T-helper 2 cell treated with Interferon-gamma antibody and Interleukin-4, amounts not matched to agents 5 μg/mL and 100 μg/mL, for 36 hours (primary cell): Measurements from ENCODE around the gene UBIAD1.

Experiments used
- DNase-seq: peaks from one replicate; pipeline ENCODE4 v3.0.0; 2021; ENCODE audit warnings: low spot score
- H3K27ac Mint-ChIP-seq: one replicate; pipeline ENCODE4 v1.8.0; 2021; ENCODE audit warnings: mild to moderate bottlenecking, mixed read lengths
- H3K27me3 Mint-ChIP-seq: one replicate; pipeline ENCODE4 v1.8.0; 2021; ENCODE audit warnings: low read depth, mixed read lengths
- H3K36me3 Mint-ChIP-seq: one replicate; pipeline ENCODE4 v1.8.0; 2021; ENCODE audit warnings: low read depth, mixed read lengths
- H3K4me1 Mint-ChIP-seq: one replicate; pipeline ENCODE4 v1.8.0; 2021; ENCODE audit warnings: low read depth, mixed read lengths
- H3K4me3 Mint-ChIP-seq: one replicate; pipeline ENCODE4 v1.8.0; 2022; ENCODE audit warnings: mild to moderate bottlenecking, moderate library complexity, mixed read lengths
- H3K9me3 Mint-ChIP-seq: one replicate; pipeline ENCODE4 v1.8.0; 2021; ENCODE audit warnings: mixed read lengths

The UBIAD1 gene

DNA sequence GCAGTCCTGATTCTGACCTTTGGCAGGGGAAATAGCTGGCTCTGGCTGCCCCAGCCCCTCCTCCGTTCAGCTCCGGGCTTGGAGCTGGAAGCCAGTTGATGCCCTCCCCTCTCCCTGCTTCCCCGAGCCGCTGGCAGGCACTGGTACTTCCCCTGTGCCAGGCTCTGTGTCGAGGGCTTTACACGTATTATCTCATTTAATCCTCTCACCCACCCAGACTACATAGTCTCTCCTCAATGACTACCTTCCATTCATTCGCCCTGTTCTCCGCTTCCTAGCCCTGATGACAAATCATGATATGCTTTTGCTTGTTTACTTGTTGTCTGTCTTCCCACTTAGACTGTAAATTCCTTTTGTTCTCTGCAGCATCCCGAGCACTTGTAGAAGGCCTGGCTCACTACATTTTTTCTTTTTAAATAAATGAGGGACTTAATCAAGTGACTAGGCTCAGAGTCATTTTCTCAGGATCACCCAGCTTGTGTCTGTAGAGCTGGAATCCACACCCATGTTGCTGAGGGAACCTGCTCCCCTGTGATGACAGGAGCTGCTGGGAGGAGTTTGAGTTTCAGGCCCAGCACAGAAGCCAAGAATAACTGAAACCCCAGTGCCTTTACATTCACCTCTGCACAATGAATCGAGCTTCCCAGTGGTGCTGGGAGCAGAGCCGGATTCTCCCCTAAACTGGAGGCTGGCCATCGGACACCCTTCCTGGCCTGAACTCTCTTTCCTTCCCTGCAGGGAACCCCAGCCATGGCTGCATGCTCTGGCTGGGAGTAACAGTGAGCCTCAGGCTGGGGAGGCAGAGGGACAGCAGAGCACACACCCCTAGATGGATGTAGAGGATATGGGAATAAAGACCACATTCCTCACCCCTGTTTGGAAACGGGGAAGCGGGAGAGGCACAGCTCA, 58.3 kb downstream of the UBIAD1 start:
- no peak overlapping the region for H3K27ac Mint-ChIP-seq
- H3K4me3 Mint-ChIP-seq: no peak overlapping the region
- no peaks in the 10 kb centered on the region for H3K4me1 Mint-ChIP-seq
- H3K27me3 Mint-ChIP-seq: no peaks in the 10 kb centered on the region
- H3K9me3 Mint-ChIP-seq: no peaks in the 10 kb centered on the region
- no peaks in the 10 kb centered on the region for H3K36me3 Mint-ChIP-seq
- no peak for DNase-seq

- H3K36me3 Mint-ChIP-seq: no peaks in the 10 kb centered on the region
- H3K9me3 Mint-ChIP-seq: no peaks in the 10 kb centered on the region
- no peak overlapping the region for H3K4me3 Mint-ChIP-seq
- DNase-seq: no peak
- no peak overlapping the region for H3K27ac Mint-ChIP-seq
- H3K4me1 Mint-ChIP-seq: no peaks in the 10 kb centered on the region
- no peaks in the 10 kb centered on the region for H3K27me3 Mint-ChIP-seq
These were observed 59.0 kb downstream of the UBIAD1 start for GRCh38 chr1:11331945-11332546.

DNA sequence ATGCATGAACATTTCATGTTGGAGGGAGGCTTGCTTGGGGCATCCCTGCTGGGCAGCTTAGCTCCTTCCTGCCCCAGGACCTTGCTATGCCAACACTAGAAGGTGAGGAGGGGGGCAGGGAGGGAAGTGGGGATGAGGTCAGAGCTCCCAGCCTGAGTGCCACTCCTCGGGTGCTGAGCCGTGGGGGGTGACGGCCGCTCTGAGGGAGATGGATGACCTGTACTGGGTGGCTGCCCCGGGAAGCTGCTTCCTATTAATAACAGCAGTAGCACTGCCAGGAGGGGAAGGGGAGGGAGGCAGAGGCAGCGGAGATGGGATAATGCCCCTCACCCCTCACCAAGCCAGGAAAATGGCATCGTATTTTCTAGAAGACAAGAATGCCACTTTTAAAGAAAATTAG, 60.6 kb downstream of the UBIAD1 start:
- H3K4me1 Mint-ChIP-seq: no peaks in the 10 kb centered on the region
- H3K9me3 Mint-ChIP-seq: no peaks in the 10 kb centered on the region
- peaks cover 7% of the 10 kb centered on the region for H3K27me3 Mint-ChIP-seq
- H3K4me3 Mint-ChIP-seq: no peak overlapping the region
- DNase-seq: no peak
- H3K27ac Mint-ChIP-seq: no peak overlapping the region
- no peaks in the 10 kb centered on the region for H3K36me3 Mint-ChIP-seq

DNA sequence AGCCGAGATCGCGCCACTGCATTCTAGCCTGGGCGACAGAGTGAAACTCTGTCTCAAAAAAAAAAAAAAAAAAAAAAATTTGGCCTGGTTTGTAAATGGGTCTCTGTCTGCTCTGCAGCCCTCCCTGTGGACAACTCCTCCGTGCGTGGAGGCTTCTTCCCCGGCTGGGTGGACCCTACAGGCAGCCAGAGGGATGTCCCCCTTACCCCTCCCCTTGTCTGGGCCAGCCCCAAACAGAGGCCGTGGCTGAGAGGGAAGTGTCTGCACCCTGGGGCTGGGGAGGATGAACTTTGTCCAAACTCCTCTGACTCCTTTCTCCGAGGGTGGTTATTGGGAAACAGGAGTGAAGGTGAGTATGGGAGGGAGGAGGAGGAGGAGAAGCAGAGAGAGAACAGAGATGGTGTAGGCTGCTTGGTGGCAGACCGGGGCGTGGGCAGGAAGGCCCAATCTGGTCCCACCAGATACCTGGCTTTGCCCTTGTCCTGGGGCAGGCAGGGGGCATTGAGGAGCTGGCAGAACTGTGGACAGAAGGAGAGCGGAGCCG, 61.3 kb downstream of the UBIAD1 start:
- Mint-ChIP-seq H3K9me3 (no peaks in the 10 kb centered on the region), H3K4me1 (no peaks in the 10 kb centered on the region), H3K36me3 (no peaks in the 10 kb centered on the region), H3K4me3 (no peak overlapping the region), H3K27ac (no peak overlapping the region), H3K27me3 (peaks cover 14% of the 10 kb centered on the region)
- no peak for DNase-seq

DNA sequence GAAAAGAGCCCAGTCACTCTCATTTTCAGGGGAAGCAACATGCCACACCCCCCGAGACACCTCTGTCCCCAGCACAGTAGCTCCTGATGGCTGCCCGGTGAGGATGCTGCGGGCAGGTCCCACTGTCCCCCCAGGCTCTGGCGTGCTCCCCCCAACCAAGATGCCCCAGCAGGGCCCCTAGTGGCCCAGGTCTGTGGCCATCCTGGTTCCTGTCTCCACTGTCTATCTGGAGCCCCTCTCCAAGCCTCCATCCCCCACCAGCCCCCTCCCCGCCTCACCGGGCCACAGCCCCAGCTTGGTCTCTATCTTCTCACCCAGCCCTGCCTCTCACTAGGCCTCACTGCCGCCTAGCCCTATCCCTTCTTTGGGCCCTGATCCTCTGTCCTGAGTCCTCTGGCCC, 61.8 kb downstream of the UBIAD1 start:
- Mint-ChIP-seq H3K36me3 (no peaks in the 10 kb centered on the region), H3K4me1 (no peaks in the 10 kb centered on the region), H3K27ac (no peak overlapping the region), H3K4me3 (no peak overlapping the region), H3K9me3 (no peaks in the 10 kb centered on the region), H3K27me3 (peaks cover 18% of the 10 kb centered on the region)
- DNase-seq: no peak

DNA sequence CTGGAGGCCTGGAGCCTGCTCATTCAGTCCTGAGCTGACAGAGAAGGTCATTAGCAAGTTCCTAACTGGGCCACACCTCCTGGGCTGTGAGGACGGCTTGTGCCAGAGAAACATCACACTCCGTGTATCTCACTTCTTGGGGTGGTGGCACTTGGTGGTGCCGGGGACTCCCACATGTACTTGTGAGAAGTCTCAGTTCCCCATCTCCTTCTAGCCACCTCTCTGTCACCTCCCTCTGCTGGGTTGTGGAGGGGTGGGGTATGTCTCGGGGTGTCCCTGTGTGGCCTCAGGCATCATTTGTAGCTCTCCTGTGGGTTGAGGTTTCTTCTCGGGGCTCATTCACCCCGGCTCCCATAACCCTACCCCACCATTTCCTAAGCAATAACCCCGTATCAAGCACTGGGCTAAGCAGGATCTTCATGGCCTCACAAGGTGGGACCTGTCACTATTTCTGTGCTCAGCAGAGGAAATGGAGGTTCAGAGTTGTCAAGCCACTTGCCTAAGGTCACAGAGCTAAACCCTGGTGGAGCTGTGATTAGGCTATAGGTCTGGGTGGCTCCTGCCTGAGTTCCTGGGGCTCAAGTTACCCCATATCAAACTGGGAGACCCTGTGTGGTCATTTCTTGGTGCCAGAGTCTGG, 62.5 kb downstream of the UBIAD1 start:
- Mint-ChIP-seq H3K27me3 (peaks cover 25% of the 10 kb centered on the region), H3K9me3 (no peaks in the 10 kb centered on the region), H3K4me1 (no peaks in the 10 kb centered on the region), H3K27ac (no peak overlapping the region), H3K36me3 (no peaks in the 10 kb centered on the region), H3K4me3 (no peak overlapping the region)
- no peak for DNase-seq

DNA sequence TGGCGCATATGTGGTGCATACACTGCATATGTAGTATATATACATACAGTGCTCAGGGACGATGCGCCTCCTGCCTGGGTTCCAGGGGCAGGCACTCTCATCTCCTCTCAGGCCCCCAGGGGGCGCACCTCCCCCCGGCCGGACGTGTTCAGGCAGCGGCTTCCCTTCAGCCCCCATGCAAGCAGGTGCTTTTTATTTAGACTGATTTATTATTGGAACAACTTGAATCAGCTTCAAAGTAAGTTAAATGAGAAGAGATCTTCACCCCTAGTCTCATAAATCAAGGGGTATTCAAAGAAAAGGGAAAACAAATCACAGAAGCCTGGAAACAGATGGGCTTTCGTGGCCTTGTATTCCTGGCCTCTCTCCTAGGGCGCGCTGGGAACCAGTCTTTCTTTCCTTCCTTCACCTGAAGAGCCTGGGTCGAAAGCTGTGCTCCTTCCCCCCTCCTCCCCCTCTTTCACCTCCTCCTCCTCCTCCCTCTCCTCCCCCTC, 64.6 kb downstream of the UBIAD1 start:
- Mint-ChIP-seq H3K4me1 (no peaks in the 10 kb centered on the region), H3K36me3 (no peaks in the 10 kb centered on the region), H3K27me3 (peaks cover 30% of the 10 kb centered on the region), H3K27ac (no peak overlapping the region), H3K9me3 (no peaks in the 10 kb centered on the region), H3K4me3 (no peak overlapping the region)
- DNase-seq: peak; percentile 40
